GM19455 (cell line): ENCODE data around the gene TRIM62.

Experiments used
- ATAC-seq: cut with Tn5 transposase; IDR thresholded peaks from one replicate; pipeline ENCODE4 v1.9.1; 2021; ENCODE audit not compliant: unreplicated experiment

TRIM62 gene

DNA sequence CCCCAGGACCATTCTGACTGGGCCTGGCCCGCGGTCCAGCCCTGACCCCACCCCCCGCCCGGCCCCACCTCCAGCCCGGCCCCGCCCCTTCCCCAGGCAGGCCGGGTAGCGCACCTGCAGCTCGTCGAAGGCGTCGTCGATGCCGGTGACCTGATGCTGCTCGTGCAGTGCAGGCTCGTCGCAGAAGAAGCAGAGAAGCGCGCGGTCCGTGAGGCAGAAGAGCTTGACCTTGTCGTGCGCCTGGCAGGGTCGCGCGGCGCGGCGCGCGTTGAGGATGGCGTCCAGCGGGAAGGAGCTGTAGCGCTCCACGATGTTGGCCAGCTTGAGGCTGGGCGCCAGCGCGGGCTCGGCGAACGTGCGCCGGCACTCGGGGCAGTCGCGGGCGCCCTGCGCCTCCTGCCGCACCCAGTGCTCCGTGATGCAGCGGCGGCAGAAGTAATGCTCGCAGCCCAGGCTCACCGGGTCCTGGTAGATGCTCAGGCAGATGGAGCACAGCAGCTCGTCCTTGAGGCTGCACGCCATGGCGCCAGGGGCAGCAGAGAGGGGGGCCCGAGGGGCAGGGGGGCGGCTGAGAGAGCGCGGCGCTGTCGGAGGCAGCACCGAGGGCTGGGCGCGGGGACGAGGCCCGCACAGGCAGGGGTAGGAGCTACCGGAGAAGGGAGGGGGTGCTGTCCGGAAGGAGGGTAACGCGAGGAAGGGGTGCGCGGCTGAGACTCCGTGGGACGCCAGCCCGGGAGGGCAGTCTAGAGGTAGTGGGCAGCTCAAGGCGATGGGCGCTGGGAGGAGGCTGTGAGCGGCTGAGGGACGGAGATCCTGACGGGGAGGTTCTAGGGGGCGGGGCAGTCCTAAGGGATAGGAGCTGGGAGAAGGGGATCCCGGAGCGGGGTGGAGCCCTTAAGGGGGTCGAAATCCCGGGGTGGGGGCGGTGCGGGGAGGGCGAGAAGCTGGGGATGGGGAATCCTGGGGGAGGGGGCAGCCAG, 642 bp downstream of the TRIM62 start:
- ATAC-seq: peak; percentile 64

DNA sequence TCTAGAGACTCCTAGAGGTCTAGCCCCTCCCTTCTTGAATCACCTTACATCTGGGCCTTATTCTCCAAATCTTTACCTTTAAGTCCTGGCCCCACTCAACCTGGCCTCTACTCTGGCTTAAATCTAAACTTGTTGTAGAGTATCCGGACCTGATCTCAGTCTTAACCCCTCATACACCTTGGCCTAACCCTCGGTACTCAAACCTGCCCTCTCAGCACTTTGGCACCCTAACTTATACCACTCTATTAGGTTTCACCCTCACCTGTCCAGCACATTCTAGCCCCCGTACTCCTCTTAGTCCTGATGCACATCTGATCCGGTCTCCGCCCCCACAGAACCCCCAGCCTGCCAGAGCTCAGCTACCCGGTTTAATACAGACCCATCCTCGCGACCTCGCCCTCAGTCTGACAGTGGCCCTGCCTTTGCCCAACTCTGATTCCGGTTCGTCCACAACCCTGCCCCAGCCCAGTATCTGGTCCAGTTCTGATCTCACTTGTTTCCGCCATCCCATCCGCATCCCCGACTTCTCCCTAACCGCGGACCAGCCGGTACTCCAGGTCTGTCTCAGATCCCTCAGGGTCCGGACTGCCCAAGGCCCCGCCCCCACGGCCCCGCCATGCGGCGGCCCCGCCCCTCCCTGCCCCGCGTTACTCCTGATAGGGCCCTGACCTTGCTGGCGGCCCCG, 1.5 kb downstream of the TRIM62 start:
- peak; percentile 12 for ATAC-seq

DNA sequence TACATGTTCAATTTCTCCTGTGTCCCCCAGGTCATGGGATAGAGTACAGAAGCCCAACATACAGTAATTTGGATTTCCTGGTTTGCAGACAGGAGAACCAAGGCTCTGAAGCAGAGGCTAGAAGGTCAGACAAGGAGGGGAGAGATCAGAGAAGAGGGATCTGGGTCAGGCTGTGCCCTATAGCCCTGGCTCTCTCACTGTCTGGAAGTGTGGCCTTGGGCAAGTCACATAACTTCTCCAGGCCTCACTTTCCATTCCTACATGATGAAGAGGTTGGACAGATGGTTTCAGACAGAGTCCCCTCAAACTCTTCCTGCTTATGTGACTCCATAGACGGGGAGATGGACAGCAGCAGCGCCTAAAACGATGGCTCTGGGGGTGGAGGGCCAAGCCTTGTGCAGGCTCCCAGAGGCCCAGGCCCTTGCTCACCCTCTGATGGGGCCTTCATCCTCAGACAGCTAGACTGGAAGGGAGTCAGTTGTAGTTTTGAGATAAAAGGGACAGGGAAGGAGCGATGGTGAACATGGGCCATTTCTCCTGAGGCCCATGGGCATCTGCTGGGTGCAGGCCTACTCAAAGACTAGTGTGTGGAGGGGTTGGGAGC, 2.9 kb downstream of the TRIM62 start:
- ATAC-seq: no peak

DNA sequence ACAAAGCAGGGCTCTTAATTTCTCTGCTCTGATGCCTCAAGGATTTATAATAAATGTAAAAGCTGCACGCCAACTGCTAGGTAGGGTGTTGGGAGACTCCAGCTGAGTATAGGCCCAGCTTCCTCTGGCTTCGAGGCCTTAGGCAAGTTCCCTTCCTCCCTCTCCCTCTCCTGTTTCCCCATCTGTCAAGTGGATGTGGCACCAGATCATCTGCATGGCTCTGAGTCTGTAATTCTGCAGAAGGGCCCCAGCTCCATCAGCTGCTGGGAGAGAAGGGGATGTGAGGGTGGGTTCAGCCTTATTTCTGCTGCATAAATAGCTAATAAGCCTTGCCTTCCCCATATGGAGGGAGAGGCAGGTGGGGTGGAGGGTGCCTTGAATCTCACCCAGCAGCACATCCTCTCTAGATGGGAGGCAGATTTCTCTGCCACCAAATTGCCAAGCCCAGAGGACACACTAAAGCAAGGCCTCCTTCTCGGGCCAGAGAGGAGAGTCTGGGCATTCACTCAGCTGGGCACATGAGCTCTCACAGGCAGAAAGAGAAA, 3.8 kb downstream of the TRIM62 start:
- ATAC-seq: no peak

DNA sequence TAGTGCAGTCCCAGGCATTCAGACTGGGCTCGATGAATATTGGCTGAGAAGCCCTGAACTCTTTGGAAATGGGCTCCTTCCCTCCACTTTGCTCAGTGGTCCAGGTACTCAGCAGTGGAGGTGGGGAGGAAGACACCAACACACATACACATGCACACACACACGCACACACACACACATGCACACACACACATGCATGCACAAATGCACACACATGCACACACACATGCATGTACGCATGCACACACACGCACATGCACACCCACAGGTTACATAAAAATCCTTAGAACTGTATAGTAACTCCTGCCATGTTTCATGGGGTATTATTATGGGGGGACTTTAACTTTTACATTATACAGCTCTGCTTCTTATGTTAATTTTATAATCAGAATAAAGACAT, 5.0 kb downstream of the TRIM62 start:
- ATAC-seq: no peak

DNA sequence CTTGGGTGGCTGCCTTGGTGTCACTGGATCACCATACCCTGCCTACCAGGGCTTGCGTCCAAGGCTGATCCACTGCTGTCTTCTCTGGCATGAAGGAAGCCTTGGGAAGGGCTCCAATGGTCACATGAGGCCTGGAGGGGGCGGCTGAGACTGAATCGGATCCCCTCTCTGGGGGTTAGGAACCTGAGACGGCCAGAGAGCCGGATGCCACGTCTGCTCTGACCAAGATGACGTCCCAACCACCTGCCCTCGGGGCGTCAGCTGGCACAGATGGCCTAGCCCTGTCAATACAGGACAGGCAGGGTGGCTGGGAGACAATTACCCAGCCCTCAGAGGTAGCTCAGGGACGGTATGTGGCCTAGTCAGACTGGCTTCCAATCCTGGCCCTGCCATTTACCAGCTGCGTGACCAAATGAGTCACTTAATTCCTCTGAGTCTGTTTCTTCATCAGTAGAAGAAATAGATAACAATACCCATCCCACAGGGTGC, 5.4 kb downstream of the TRIM62 start:
- ATAC-seq: no peak

DNA sequence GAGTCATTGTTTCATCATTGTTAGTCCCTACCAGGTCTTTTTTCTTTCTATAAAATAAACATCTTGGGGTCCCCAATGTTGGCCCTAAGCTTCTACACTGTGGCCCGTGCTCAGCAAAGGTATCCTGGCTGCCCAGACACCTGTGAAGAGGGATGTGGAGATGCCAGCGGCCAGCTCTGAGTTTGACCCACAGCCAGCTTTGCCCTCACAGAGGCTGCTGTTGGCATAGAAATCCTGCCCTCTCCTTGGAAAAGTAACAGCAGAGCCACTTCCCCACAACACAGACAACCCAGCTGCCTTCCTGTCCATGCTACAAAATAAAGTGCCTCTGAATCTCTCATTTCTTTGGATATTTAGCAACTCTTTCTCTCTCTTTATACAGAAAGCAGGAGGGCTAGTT, 6.0 kb downstream of the TRIM62 start:
- ATAC-seq: no peak

DNA sequence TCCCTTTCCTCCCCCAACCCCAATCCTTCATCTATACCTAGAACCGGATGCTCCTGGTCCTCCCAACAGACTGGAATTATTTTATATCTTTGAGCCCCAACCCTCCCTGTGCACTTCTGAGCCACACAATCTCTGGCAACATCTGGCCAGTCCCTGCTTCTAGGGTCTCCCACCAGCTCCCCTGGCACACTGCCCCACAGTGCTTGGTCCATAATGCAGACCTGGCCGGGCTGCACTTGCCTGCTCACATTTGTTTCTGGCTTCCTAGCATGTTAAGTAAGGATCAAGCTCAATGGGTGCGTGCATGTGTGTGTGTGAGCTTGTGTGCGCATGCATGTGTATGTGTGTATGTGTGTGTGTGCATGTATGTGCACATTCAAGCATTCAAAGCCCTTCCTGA, 8.8 kb downstream of the TRIM62 start:
- no peak for ATAC-seq

DNA sequence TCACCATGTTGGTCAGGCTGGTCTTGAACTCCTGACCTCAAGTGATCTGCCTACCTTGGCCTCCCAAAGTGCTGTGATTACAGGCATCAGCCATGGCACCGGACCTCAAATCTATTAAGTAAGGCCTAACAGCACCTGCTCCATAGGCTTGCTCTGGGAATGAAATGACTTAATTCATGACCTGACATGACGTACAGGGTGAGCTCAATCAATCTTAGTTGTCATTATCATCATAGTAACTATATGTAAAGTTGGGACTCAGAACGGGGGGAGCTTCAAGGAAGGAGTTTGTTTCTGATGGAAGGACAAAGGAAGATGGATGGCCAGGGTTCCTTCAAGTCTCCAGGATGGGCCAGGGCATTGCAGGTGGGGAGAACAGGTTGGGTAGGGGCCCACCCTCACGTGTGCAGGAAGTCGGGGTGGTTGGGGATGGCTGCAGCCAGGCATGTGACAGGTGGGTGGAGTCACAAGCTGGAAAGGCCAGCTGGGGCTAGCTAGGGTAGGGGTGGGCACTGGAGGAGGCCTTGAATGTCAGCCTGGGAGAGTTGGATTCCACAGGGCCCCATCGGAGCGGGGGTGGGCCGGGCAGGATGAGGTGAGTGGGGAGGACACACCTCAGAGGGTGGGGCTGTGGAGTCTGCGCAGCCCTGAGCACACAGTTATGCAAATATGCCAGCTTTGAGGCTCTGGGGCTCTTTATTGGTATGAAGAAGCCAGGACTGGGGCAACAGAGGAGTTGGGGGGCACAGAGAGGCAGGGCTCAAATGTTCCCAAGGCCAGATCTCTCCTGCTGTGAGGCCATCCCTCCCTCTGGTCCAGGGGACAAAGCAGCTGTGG, 9.6 kb downstream of the TRIM62 start:
- no peak for ATAC-seq

DNA sequence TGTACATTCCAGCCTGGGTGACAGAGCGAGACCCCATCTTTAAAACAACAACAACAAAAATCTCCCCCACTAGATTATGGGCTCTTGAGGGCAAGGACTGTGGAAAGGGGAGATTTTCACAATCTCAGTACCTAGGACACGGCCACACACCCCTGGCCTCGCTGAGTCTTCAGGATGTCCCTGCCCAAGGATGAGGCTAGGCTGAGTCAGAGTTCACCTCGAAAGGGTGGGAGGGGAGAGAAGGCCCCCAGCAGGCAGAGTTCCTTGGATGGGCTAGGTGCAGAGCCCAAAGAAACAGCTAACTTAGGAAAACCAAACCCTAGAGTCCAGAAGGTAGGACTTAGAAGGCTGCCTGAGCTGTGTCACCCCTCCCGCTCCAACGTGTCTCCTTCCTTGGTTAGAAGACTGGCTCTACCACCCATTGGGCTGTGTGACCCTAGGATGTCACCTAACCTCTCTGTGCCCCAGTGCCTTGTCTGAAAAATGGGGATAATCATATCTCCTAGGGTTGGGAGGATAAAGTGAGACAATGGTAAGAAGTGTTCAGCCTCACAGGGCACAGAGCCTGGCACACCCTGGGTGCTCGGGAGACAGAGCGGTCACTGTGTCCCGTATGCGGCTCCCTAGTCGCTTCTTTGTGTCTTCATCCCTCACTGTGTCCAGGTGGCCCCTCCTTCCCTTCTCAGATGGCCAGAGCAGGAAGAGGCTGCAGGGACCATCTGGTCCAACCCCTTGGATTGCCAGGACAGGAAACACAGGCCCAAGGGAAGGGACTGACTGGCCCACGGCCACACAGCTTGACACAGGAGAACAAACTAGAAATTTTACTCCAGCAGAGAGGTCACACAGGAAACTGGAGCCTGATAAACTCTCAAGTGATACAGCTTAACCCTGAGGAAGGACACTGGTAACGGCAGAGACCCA, 11.2 kb downstream of the TRIM62 start:
- no peak for ATAC-seq

DNA sequence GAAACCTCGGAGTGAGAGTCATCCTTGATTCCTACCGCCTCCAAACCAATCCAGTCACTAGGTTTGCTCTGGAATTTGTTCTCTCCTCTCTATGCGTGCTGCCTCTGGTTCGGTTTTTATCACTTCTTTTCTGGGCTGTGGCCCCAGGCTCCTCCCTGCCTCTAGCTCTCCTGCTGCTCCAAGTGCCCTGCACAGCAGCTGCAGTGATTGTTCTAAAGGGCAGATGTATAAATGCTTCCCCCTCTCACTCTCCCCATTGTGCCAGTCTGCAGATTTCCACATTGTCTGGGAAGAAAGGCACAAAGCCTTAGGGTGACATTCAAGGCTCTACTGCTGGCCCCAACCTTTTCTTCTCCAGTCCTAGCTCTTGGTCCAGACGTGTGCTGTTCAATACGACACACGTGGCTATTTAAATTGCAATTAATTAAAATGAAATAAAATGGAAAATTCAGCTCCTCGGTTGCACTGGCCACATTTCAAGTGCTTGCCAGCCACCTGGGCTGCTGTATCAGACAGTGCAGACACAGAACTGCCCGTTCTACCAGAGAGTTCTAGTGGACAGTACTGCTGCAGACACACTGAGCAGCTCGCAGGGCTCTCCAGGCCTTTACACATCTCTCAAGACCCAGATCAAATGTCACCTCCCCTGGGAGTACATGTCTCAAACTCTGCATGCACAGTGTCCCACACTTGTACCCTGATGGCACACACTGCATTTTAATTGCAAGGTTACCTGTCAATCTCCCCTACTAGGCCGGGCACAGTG, 12.4 kb downstream of the TRIM62 start:
- ATAC-seq: no peak

DNA sequence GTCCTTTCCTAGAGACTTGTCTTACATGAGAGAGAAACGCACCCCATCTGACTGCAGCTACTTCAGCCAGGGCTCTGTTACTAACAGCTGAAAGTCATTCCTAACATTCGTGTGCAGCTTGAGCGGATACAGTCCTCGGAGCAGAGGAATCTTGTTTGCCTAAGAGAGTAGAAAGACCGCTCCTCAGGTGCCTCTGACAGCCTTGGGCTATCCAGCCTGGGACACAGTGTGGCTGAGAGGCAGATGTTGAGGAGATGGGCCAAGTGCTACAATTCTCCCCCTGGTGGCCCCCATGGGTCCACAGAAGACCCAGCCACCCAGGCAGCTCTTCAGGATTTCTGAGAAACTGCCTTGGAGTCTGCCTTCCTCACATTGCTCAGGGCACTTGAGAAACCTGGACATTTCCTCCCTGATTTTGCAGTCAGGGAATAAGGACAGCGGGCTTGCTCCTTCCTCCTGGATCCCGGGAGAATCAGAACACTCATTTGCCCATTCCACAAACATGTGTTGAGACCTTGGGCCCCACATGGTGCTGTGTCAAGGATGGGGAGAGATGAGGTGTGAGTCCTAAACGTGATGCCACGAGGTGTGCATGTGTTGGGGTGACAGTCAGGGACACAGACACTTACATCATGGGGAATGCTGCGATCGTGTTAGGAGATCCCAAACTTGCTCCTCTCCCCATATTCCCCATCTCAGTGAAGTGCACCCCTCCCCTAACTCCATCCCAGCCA, 13.1 kb downstream of the TRIM62 start:
- no peak for ATAC-seq

DNA sequence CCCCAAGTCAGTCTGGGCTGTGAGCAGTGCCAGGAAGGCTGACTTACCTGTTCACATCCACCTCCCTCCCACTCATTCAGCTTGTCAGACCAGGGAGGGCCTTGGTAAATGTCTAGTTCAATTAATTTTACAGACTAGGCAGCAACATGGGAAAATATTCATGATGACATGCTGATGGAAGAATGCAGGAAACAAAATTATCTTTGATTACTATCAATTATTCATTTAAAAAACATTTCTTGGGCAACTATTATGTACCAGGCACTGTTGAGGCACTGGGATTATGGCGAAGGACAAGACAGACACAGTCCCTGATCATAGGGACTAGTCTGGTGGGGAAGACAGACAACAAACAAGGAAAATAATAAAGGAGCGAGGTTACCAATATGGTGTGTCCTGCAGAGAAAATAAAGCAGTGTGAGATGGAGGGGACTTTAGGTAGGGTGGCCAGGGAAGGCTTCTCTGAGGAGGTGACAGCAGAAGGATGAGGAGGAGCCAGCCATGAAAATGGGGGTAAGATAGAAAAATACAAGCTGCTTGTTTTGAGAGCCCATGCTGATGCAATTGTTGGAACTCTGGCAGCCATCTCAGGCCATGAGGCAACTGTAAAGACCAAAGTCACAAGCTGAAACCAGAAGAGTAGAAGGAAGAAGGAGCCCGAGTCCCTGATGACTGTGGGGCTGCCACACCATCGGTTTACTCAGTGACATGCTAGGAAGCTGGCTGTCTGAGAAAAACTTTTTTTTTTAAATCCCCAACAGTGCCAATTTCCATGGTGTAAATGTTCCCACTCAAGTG, 14.0 kb downstream of the TRIM62 start:
- no peak for ATAC-seq

DNA sequence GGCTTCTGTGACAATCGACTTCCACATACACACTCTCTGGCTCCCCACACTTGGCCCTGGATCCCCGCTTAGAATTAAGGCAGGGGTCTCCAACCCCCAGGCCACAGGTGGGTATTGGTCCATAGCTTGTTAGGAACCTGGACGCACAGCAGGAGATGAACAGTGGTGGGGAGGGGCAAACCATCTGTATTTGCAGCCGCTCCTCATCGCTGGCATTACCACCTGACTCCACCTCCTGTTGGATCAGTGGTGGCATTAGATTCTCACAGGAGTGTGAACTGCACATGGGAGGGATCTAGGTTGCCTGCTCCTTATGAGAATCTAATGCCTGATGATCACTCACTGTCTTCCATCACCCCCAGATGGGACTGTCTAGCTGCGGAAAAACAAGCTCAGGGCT, 16.0 kb downstream of the TRIM62 start:
- no peak for ATAC-seq

DNA sequence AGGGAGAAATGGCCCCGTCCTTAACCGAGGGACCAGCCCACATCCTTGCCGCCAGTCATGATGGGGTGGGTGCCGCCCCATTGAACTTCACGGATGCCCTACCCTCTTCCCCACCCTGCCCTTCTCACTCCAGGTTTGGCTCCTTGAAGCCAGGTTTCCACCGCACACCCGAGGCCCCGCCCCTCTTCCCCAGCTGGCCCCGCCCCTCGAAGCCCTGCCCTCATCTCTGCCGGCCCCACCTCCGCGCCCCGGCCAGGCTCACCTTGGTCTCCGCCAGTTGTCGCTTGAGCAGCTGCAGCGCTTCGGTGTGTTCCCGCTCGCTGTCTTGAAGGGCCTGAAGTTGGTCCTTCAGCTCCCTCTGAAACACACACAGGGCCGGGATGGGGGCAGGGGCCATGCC, 16.6 kb downstream of the TRIM62 start:
- ATAC-seq: no peak

DNA sequence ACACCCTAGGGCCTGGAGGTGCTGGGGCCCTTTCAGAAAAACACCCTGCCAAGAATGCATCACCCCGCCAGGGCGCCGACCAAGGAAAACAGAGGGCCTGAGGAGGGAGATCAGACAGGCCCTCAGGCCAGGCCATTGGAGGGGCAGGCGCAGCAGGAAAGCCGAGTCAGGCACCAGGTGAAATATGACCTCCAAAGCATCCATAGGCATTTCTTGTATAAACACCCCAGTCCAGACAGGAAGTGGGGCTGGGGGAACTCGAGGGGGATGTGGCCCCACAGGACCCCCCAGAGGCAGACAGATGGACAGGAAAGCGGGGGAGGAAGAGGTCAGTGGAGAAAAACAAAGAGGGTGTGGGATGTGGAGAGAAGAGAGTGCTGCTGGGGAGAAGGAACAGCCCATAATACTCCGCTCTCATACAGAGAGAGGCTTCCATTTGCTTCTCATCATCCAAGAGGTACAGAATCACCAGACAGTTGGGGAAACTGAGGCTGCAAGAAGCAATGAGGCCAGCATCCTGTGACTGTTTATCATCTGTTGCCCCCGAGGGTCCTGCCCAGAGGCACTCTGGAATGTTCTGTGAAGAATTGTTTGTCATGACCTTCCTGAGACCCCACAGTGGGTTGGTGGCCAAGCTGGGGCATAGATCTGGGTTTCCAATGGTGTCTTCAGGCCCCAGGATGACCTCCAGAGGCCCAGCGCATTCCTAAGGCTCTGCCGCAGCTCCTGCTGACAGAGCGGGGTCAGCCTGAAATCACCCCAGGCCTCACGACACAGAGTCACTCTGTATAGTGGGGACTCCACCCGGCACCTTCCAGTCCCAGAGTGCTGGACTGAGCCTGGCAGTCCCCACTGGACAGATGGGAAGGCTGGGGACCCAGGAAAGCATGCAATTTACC, 18.0 kb downstream of the TRIM62 start:
- ATAC-seq: no peak
